Gastrocnemius medialis (tissue), 4 donors: ENCODE data around the gene SPATS2L. TPM values are rescaled to one million over a fixed set of nuclear protein-coding genes. Genes with fewer than 3 reads are reported as not detected.

Experiments used
- ATAC-seq, 2 donors: fragments of 150-250 bp; one replicate each; pipeline ENCODE4 v1.9.1; 2016
- DNase-seq, 2 donors: peaks; one replicate each; pipeline ENCODE4 v3.0.0-alpha.2; 2019
- H3K27ac ChIP-seq, 4 donors: fragments of 200-600 bp; sonication (generic); 1 replicate in 1 of 4; 2 replicates in 3 of 4; pipeline ENCODE4 v1.5.1; 2016 to 2018; ENCODE audit warnings: mild to moderate bottlenecking in 2 of 4, moderate library complexity in 1 of 4
- H3K27me3 ChIP-seq, 3 donors: fragments of 200-600 bp; sonication (generic) in 2 of 3; 1 replicate in 1 of 3; 2 replicates in 2 of 3; pipeline versions ENCODE4 v1.5.1 to v1.6.0; 2016 to 2019; ENCODE audit warnings: mild to moderate bottlenecking in 1 of 3, moderate library complexity in 1 of 3
- H3K36me3 ChIP-seq, 2 donors: fragments of 200-600 bp; sonication (generic) in 1 of 2; one replicate each; pipeline ENCODE4 v1.5.1; 2017 to 2018
- H3K4me1 ChIP-seq, 2 donors: fragments of 200-600 bp; sonication (generic) in 1 of 2; one replicate each; pipeline ENCODE4 v1.5.1; 2016 to 2017; ENCODE audit warnings: mild to moderate bottlenecking in 2 of 2
- H3K4me3 ChIP-seq, 4 donors: fragments of 200-600 bp; sonication (generic) in 3 of 4; 1 replicate in 1 of 4; 2 replicates in 3 of 4; pipeline ENCODE4 v1.5.1; 2016 to 2019; ENCODE audit warnings: mild to moderate bottlenecking in 2 of 4
- H3K9me3 ChIP-seq, 3 donors: fragments of 200-600 bp; sonication (generic) in 2 of 3; 1 replicate in 1 of 3; 2 replicates in 2 of 3; pipeline ENCODE4 v1.5.1; 2016 to 2019
- POLR2A ChIP-seq, 2 donors: fragments of 450-650 bp; IDR thresholded peaks; one replicate each; pipeline ENCODE4 v1.6.1; 2017; ENCODE audit warnings: antibody characterized with exemption in 2 of 2, mild to moderate bottlenecking in 2 of 2, moderate library complexity in 2 of 2
- in situ Hi-C, 4 donors: fragments of 200-750 bp; cut with MboI; loops; one replicate each; pipeline versions ENCODE4 v1.15.0 to v1.8.0; 2017; ENCODE audit warnings: low sequenced_read_pairs in 4 of 4
- intact Hi-C: fragments of 100-400 bp; cut with DNase I; formaldehyde crosslinking; loops from one replicate; pipeline ENCODE4 v1.15.1; 2023; ENCODE audit warnings: low total_unique reads
- total RNA-seq, 4 donors: library from RNA; depleted of rRNA; stranded (reverse); fragments of >200 nt; gene quantifications; one replicate each; pipeline versions ENCODE4 v1.1.0 to v1.2.3, GENCODE V29; 2016
- TF ChIP-seq, protein P1 (sequence below), 5 experiments: fragments of 450-650 bp in 3 of 5; fragments of 200-600 bp in 2 of 5; sonication (generic) in 2 of 5; IDR thresholded peaks in 4 of 5; conservative IDR thresholded peaks in 1 of 5; 1 replicate in 4 of 5; 2 replicates in 1 of 5; pipeline ENCODE4 v1.5.1; 2016 to 2019; ENCODE audit warnings: antibody characterized with exemption in 5 of 5, mild to moderate bottlenecking in 3 of 5, moderate library complexity in 3 of 5

SPATS2L gene
- total RNA-seq, 4 donors from 2014 or later, result 34.0 to 74.2 (median 52.3) TPM

DNA sequence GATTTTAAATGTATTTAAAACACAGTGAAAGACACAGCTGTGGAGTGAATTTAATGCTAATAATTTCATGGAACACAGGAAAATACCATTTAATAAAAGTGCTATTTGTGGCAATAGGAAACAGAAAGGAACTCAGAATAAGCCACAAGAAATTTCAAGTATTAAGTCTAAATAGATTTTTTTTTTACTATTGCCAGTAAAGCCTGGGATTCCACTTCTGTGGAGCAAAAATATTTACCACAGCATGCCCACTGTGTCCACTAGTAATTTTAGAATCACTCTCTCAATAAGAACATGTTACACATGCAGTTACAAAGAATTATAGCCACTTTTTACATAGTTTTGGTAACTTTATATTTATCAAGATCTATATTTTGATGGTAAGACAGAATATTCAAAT, 186.2 kb downstream of the SPATS2L start:
- no peaks in the 10 kb centered on the region for H3K4me1 ChIP-seq
- in situ Hi-C loops (no loop called here), intact Hi-C loops (no loop called here)
- H3K36me3 ChIP-seq, result peaks cover 0 to 53% of the 10 kb centered on the region in 2 donors
- no peak overlapping the region for H3K4me3 ChIP-seq
- no peak overlapping the region for H3K27ac ChIP-seq
- H3K9me3 ChIP-seq, result no peaks in the 10 kb centered on the region
- DNase-seq, result no peak
- no peaks in the 10 kb centered on the region for H3K27me3 ChIP-seq
- no peak for ATAC-seq
- TF ChIP-seq, protein P1, sequence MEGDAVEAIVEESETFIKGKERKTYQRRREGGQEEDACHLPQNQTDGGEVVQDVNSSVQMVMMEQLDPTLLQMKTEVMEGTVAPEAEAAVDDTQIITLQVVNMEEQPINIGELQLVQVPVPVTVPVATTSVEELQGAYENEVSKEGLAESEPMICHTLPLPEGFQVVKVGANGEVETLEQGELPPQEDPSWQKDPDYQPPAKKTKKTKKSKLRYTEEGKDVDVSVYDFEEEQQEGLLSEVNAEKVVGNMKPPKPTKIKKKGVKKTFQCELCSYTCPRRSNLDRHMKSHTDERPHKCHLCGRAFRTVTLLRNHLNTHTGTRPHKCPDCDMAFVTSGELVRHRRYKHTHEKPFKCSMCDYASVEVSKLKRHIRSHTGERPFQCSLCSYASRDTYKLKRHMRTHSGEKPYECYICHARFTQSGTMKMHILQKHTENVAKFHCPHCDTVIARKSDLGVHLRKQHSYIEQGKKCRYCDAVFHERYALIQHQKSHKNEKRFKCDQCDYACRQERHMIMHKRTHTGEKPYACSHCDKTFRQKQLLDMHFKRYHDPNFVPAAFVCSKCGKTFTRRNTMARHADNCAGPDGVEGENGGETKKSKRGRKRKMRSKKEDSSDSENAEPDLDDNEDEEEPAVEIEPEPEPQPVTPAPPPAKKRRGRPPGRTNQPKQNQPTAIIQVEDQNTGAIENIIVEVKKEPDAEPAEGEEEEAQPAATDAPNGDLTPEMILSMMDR (IDR thresholded peaks at IDR 0.05 in 4 of 5, conservative IDR thresholded peaks at IDR 0.05 in 1 of 5), result no peak
- no peak for TF ChIP-seq POLR2A (IDR thresholded peaks at IDR 0.05)

DNA sequence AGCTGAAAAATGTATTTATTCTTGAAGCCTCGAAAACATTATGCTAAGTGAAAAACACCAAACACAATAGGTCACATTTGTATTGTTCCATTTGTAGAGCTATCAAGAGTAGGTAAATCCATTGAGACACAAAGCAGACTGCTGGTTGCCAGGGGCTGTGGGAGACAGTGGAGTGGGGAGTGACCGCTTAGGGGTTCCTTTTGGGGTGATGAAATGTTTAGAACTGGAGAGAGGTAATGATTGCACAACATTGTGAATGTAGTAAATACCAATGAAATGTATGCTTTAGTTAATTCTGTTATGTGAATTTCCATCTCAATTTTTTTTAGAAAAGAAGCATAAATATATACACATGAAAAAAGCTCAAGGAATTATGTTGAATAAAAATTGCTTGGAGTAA, 187.6 kb downstream of the SPATS2L start:
- no peak for ATAC-seq
- intact Hi-C loops (no loop called here), in situ Hi-C loops (no loop called here)
- no peak overlapping the region for H3K4me3 ChIP-seq
- no peaks in the 10 kb centered on the region for H3K4me1 ChIP-seq
- no peak overlapping the region for H3K27ac ChIP-seq
- DNase-seq, result no peak
- peaks cover 0 to 63% of the 10 kb centered on the region in 2 donors for H3K36me3 ChIP-seq
- TF ChIP-seq, protein P1 (IDR thresholded peaks at IDR 0.05 in 4 of 5, conservative IDR thresholded peaks at IDR 0.05 in 1 of 5), result no peak
- TF ChIP-seq POLR2A (IDR thresholded peaks at IDR 0.05), result no peak
- H3K27me3 ChIP-seq, result no peaks in the 10 kb centered on the region
- no peaks in the 10 kb centered on the region for H3K9me3 ChIP-seq

DNA sequence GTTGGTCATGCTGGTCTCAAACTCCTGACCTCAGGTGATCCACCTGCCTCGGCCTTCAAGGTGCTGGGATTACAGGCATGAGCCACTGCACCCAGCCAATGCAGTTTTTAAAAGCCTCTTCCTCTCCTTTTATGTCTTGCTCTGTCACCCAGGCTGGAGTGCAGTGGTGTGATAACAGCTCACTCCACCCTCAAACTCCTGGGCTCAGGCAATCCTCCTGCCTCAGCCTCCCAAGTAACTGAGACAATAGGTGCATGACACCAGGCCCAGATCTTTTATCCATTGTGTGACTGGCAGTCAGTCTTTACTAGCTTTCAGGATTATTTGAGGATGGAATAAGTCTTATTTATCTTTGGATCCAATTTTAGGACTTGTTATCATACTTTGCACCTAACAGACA, 190.2 kb downstream of the SPATS2L start:
- H3K4me3 ChIP-seq, result no peak overlapping the region
- TF ChIP-seq, protein P1 (IDR thresholded peaks at IDR 0.05 in 4 of 5, conservative IDR thresholded peaks at IDR 0.05 in 1 of 5), result no peak
- no peak for TF ChIP-seq POLR2A (IDR thresholded peaks at IDR 0.05)
- no peaks in the 10 kb centered on the region for H3K9me3 ChIP-seq
- peaks cover 0 to 42% of the 10 kb centered on the region in 2 donors for H3K36me3 ChIP-seq
- no peaks in the 10 kb centered on the region for H3K27me3 ChIP-seq
- DNase-seq (no peak), ATAC-seq (no peak)
- in situ Hi-C loops, result no loop called here
- H3K27ac ChIP-seq, result no peak overlapping the region
- intact Hi-C loops, result no loop called here
- H3K4me1 ChIP-seq, result no peaks in the 10 kb centered on the region

DNA sequence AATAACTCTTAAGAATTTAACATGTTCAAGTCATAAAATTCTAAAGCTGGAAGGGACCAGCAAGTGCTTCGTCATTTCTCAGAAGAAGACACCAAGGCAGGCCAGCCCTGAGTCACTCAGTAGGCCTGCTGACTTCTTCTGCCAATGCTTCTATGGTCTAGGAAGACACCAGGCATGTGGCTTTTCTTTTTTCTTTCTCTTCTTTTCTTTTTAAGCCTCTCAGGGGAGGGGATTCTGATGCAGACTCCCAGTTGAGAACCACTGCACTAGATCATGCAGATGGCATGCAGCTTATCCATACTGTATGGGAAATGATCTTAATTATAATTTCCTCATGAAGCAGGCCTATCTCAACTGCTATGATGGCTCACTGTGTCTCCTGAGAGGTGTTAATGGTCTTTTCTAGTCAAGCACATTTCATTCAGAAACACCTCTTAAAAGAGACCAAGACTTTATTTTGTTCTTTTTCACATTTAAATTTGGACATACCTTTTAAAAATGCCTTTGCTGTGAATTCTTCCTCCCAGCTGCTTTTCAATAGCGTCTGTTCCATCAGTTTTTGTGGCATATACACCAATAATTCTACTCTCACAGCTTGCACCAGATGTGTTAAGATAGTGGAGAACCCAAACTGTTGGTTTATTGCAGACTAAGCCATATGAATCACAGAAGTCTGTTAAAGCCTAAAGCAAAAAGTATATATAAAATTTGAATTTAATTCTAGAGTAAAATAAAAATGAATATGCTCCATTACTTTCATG, 192.1 kb downstream of the SPATS2L start:
- no peak for TF ChIP-seq POLR2A (IDR thresholded peaks at IDR 0.05)
- TF ChIP-seq, protein P1 (IDR thresholded peaks at IDR 0.05 in 4 of 5, conservative IDR thresholded peaks at IDR 0.05 in 1 of 5), result no peak

More for the DNA sequence above, 192.1 kb downstream of the SPATS2L start:
- peaks cover 0 to 31% of the 10 kb centered on the region in 2 donors for H3K36me3 ChIP-seq
- intact Hi-C loops, result no loop called here
- no peaks in the 10 kb centered on the region for H3K9me3 ChIP-seq
- ATAC-seq, result no peak
- H3K4me1 ChIP-seq, result no peaks in the 10 kb centered on the region
- H3K4me3 ChIP-seq, result no peak overlapping the region
- in situ Hi-C loops, result no loop called here
- no peaks in the 10 kb centered on the region for H3K27me3 ChIP-seq
- DNase-seq, result no peak
- H3K27ac ChIP-seq, result no peak overlapping the region
